ENCODE data around the gene EEF1G. TPM values are rescaled to one million over a fixed set of nuclear protein-coding genes. Genes with fewer than 3 reads are reported as not detected.
A peak's percentile ranks its signal among the peaks of the same experiment; 100 is the strongest.

EEF1G gene
- total and polyA plus RNA-seq, 2 of the 13 experiments (the other 11 are each of a cell fraction or from before 2014, with no cell fraction given): 1,787 to 2,144 TPM

GRCh38 chr11:62545437-62546243 lies 28.1 kb downstream of the EEF1G start (continued):
- 0 out of 2 replicates have a peak, but pooled peaks have one; percentile 12 for TF ChIP-seq POLR2AphosphoS5 (IDR thresholded peaks at IDR 0.05; ENCODE audit: low read depth, low read length)
- TF ChIP-seq ZFP90 (CRISPR knock-in tag; IDR thresholded peaks at IDR 0.05; ENCODE audit: borderline replicate concordance): peak; percentile 65; the same call in 1 of the 2 replicates
- no peak for TF ChIP-seq ZBTB43 (CRISPR knock-in tag; conservative IDR thresholded peaks at IDR 0.05)
- TF ChIP-seq ZNF333 (CRISPR knock-in tag; IDR thresholded peaks at IDR 0.05; ENCODE audit: borderline replicate concordance): no peak
- no peak for TF ChIP-seq HMG20B (CRISPR knock-in tag; conservative IDR thresholded peaks at IDR 0.05)
- no peak for TF ChIP-seq MBD4 (IDR thresholded peaks at IDR 0.05; ENCODE audit: borderline replicate concordance, low read length)
- TF ChIP-seq GATAD1 (CRISPR knock-in tag; IDR thresholded peaks at IDR 0.05): 0 out of 2 replicates have a peak, but pooled peaks have one; percentile 20
- TF ChIP-seq, protein P1, sequence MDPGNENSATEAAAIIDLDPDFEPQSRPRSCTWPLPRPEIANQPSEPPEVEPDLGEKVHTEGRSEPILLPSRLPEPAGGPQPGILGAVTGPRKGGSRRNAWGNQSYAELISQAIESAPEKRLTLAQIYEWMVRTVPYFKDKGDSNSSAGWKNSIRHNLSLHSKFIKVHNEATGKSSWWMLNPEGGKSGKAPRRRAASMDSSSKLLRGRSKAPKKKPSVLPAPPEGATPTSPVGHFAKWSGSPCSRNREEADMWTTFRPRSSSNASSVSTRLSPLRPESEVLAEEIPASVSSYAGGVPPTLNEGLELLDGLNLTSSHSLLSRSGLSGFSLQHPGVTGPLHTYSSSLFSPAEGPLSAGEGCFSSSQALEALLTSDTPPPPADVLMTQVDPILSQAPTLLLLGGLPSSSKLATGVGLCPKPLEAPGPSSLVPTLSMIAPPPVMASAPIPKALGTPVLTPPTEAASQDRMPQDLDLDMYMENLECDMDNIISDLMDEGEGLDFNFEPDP (CRISPR knock-in tag; conservative IDR thresholded peaks at IDR 0.05): 0 out of 2 replicates have a peak, but pooled peaks have one; percentile 66
- no peak for TF ChIP-seq TRIM24 (CRISPR knock-in tag; IDR thresholded peaks at IDR 0.05)
- TF ChIP-seq SYNCRIP (IDR thresholded peaks at IDR 0.05; ENCODE audit: insufficient read depth, low read depth, low read length): no peak
- TF ChIP-seq CCDC6 (CRISPR knock-in tag; IDR thresholded peaks at IDR 0.05): peak; percentile 78
- TF ChIP-seq, protein P2, sequence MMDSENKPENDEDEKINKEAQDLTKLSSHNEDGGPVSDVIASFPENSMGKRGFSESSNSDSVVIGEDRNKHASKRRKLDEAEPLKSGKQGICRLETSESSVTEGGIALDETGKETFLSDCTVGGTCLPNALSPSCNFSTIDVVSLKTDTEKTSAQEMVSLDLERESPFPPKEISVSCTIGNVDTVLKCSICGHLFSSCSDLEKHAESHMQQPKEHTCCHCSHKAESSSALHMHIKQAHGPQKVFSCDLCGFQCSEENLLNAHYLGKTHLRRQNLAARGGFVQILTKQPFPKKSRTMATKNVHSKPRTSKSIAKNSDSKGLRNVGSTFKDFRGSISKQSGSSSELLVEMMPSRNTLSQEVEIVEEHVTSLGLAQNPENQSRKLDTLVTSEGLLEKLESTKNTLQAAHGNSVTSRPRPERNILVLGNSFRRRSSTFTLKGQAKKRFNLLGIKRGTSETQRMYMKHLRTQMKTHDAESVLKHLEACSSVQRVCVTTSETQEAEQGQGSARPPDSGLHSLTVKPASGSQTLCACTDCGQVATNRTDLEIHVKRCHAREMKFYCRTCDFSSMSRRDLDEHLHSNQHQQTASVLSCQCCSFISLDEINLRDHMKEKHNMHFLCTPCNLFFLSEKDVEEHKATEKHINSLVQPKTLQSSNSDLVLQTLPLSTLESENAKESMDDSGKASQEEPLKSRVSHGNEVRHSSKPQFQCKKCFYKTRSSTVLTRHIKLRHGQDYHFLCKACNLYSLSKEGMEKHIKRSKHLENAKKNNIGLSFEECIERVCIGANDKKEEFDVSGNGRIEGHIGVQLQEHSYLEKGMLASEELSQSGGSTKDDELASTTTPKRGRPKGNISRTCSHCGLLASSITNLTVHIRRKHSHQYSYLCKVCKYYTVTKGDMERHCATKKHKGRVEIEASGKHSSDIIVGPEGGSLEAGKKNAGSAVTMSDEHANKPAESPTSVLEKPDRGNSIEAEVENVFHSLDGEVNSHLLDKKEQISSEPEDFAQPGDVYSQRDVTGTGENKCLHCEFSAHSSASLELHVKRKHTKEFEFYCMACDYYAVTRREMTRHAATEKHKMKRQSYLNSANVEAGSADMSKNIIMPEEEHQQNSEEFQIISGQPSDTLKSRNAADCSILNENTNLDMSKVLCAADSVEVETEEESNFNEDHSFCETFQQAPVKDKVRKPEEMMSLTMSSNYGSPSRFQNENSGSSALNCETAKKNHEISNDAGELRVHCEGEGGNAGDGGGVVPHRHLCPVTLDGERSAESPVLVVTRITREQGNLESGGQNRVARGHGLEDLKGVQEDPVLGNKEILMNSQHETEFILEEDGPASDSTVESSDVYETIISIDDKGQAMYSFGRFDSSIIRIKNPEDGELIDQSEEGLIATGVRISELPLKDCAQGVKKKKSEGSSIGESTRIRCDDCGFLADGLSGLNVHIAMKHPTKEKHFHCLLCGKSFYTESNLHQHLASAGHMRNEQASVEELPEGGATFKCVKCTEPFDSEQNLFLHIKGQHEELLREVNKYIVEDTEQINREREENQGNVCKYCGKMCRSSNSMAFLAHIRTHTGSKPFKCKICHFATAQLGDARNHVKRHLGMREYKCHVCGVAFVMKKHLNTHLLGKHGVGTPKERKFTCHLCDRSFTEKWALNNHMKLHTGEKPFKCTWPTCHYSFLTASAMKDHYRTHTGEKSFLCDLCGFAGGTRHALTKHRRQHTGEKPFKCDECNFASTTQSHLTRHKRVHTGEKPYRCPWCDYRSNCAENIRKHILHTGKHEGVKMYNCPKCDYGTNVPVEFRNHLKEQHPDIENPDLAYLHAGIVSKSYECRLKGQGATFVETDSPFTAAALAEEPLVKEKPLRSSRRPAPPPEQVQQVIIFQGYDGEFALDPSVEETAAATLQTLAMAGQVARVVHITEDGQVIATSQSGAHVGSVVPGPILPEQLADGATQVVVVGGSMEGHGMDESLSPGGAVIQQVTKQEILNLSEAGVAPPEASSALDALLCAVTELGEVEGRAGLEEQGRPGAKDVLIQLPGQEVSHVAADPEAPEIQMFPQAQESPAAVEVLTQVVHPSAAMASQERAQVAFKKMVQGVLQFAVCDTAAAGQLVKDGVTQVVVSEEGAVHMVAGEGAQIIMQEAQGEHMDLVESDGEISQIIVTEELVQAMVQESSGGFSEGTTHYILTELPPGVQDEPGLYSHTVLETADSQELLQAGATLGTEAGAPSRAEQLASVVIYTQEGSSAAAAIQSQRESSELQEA (CRISPR knock-in tag; IDR thresholded peaks at IDR 0.05; ENCODE audit: not compliant biosample characterization): no peak
- TF ChIP-seq HNRNPL (IDR thresholded peaks at IDR 0.05; ENCODE audit: low read depth, low read length): peak; percentile 55; the same call in 1 of the 2 replicates
- TF ChIP-seq ZNF432 (CRISPR knock-in tag; IDR thresholded peaks at IDR 0.05; ENCODE audit: borderline replicate concordance): no peak
- TF ChIP-seq PAX8 (CRISPR knock-in tag; IDR thresholded peaks at IDR 0.05; ENCODE audit: borderline replicate concordance): no peak

Measured in HepG2 (cell line).